ENCODE measurements around the gene RP9. TPM values are rescaled to one million over a fixed set of nuclear protein-coding genes. Genes with fewer than 3 reads are reported as not detected.

Gene RP9
- total RNA-seq, 2 donors from 2014 or later = 9.5 to 9.9 TPM

DNA sequence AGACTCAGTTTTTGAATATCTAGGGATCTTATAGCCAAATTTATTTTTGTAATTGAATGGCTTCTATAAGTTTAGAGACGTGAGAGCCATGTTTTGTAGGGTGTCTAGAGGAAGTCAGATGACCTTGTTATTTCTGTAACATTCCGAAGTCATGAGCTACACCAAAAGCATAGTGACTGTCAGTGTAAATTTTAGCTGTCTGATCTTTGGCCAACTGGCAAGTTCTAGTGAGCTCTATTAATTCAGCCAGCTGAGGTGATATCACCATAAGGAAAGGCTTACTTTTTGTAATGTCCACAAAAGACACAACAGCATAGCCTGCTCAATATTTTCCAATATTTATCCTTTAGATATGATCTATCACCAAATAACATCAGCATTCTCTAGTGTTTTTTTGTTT lies 36.7 kb downstream of the RP9 start:
- ATAC-seq = no peak
- intact Hi-C loops (cut with DNase I, micrococcal nuclease) = no loop called here
- no peak for DNase-seq

GRCh38 chr7:33070831-33071230 lies 38.4 kb downstream of the RP9 start:
- intact Hi-C loops (cut with DNase I, micrococcal nuclease) = no loop called here
- DNase-seq (no peak), ATAC-seq (no peak)

GRCh38 chr7:33070277-33070676 lies 38.9 kb downstream of the RP9 start:
- DNase-seq (no peak), ATAC-seq (no peak)
- intact Hi-C loops (cut with DNase I, micrococcal nuclease) = no loop called here

DNA sequence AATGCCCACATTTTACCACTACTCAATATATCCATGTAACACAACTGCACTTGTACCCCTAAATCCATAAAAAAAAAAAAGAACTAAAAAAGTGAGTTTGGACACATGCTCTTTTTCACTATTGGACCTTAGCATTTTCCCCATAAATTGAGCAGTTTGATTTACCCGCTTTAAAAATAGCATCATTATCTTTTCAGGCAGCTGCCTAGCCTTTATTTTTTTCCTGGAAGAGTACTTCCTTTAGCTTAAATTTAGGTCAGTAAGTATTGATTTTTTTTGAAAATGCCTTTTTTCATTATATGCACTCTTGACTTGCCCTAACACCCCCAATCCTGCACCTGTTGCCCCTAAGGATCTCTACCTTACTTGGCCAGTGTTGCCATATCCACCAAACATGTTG lies 41.3 kb downstream of the RP9 start:
- ATAC-seq (no peak), DNase-seq (no peak)
- intact Hi-C loops (cut with DNase I, micrococcal nuclease) = no loop called here

DNA sequence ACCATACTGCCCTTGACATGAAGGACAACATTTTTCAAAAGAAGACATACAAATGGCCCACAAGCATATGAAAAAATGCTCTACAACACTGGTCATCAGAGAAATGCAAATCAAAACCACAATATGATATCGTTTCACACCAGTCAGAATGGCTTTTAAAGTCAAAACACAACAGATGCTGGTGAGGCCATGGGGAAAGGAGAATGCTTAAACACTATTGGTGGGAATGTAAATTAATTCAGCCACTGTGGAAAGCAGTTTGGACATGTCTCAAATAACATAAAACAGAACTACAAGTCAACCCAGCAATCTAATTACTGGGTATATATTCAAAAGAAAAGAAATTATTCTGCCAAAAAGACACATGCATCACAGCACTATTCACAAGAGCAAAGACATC lies 42.4 kb downstream of the RP9 start:
- no peak for DNase-seq
- intact Hi-C loops (cut with DNase I, micrococcal nuclease) = no loop called here
- no peak for ATAC-seq

DNA sequence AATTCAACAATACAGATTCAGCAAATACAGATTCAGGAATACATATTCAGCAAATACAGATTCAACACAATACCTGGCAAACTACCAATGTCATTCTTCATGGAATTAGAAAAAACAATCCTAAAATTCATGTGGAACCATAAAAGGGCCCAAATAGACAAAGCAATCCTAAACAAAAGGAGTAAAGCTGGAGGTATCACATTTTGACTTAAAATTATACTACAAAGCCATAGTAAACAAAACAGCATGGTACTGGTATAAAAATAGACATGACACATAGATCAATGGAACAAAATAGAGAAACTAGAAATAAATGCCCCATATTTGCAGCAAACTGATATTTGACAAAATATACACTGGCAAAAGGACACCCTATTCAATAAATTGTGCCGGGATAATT lies 43.2 kb downstream of the RP9 start:
- DNase-seq = no peak
- intact Hi-C loops (cut with DNase I, micrococcal nuclease) = no loop called here
- ATAC-seq = no peak

GRCh38 chr7:33062782-33063443 lies 46.3 kb downstream of the RP9 start:
- ATAC-seq = peak; percentile 96
- intact Hi-C loops (cut with DNase I, micrococcal nuclease) = no loop called here

GRCh38 chr7:33062023-33062781 lies 47.0 kb downstream of the RP9 start, which contains the start of gene NT5C3A:
Gene NT5C3A, minus strand, starts transcription at chr7:33062776. Its CDS starts 71 bp downstream, at chr7:33062705.
- ATAC-seq (peak; percentile 42), DNase-seq (peak in 1 of 2 donors; percentile 67)
- intact Hi-C loops (cut with DNase I, micrococcal nuclease) = no loop called here

More at GRCh38 chr7:33062782-33063443, 46.3 kb downstream of the RP9 start:
- peak; percentile 93 for DNase-seq

- ATAC-seq (no peak), DNase-seq (no peak)
- intact Hi-C loops (cut with DNase I, micrococcal nuclease) = no loop called here
These were observed 47.8 kb downstream of the RP9 start for GRCh38 chr7:33061282-33061937.

GRCh38 chr7:33059635-33060034 lies 49.6 kb downstream of the RP9 start:
- DNase-seq = no peak
- intact Hi-C loops (cut with DNase I, micrococcal nuclease) = loop anchor here in 1 of 2 donors (10.0 kb wide), 1 partner anchor 115 kb away; no protein-coding TSS in a partner anchor

GRCh38 chr7:33055158-33055557 lies 54.0 kb downstream of the RP9 start:
- intact Hi-C loops (cut with DNase I, micrococcal nuclease) = loop anchor here in 1 of 2 donors (10.0 kb wide), 1 partner anchor 110 kb away; no protein-coding TSS in a partner anchor
- no peak for DNase-seq
- ATAC-seq = no peak

More at GRCh38 chr7:33059635-33060034, 49.6 kb downstream of the RP9 start:
- ATAC-seq = no peak

- DNase-seq (no peak), ATAC-seq (no peak)
- intact Hi-C loops (cut with DNase I, micrococcal nuclease) = loop anchor here in 1 of 2 donors (10.0 kb wide), 1 partner anchor 110 kb away; no protein-coding TSS in a partner anchor
These were observed 54.8 kb downstream of the RP9 start for GRCh38 chr7:33054261-33054964.

GRCh38 chr7:33053721-33054120 lies 55.5 kb downstream of the RP9 start:
- intact Hi-C loops (cut with DNase I, micrococcal nuclease) = loop anchor here in 1 of 2 donors (10.0 kb wide), 1 partner anchor 109 kb away; no protein-coding TSS in a partner anchor
- DNase-seq = no peak
- no peak for ATAC-seq

DNA sequence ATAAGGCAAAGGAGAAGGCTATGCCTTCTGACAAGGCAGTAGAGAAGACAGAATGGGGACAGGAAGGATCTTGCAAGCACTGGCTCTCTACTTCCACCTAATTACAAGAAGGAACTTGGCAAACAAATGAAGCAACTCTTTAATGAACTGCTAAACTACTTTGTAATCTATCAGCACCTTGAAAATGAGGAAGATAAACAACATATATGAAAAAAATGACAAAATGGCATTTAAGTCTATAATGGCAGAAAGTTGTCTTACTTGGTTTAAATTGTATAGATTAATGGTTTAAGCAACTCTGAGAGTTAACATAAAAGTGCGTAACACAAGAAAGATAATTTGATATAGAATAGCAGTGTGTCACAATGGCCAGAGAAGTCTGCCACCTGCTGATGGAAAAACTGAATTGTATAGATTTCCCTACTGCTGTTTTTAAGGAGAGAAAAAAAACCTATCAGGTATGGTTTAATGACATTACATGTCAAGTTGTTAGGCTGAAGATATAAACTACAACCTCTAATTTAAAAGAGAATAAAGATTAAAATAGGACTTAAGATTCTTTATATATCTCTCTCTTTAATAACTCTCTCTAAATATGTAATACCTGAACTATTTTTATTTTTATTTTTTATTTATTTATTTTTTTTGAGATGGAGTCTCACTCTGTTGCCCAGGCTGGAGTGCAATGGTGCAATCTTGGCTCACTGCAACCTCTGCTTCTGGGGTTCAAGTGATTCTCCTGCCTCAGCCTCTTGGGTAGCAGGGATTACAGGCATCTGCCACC lies 58.5 kb downstream of the RP9 start:
- DNase-seq (no peak), ATAC-seq (peak; percentile 88)
- intact Hi-C loops (cut with DNase I, micrococcal nuclease) = loop anchor here in 1 of 2 donors (10.0 kb wide), 1 partner anchor 106 kb away; no protein-coding TSS in a partner anchor

DNA sequence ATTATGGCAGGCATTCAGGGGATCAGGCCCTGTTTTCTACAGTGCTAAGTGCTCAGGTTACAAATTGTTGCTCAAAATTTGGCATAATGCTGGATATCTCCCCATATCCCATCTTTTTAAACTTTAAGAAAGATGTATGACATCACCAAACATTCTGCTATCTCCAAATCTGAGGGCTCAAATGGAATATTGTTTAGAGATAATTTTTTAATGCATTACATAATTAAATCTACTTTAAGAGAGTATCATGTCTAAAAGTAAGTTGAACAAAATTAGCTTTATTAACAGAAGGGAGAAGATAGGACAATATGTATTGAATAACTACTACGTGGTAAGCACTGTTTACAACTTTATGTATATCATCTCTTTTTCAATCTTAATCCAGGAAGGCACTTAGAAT lies 60.5 kb downstream of the RP9 start:
- intact Hi-C loops (cut with DNase I, micrococcal nuclease) = no loop called here
- DNase-seq (no peak), ATAC-seq (no peak)

DNA sequence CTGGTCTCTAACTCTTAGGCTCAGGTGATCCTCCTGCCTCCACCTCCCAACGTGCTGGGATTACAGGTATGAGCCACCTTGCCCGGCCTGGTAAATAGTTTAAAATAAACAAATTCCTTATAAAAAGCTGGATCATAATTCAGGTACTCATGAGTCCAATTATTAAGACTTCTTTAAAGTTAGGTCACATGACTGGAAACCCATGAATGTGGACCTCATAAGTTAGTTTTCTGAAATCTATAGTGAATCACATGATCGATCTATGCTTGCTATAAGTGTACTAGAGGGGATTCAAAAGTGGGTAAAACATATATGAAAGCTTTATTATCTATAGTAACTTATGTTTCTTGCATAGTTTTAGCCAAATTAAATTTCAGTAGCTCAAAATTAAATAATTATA lies 60.9 kb downstream of the RP9 start:
- intact Hi-C loops (cut with DNase I, micrococcal nuclease) = no loop called here
- ATAC-seq (no peak), DNase-seq (no peak)

DNA sequence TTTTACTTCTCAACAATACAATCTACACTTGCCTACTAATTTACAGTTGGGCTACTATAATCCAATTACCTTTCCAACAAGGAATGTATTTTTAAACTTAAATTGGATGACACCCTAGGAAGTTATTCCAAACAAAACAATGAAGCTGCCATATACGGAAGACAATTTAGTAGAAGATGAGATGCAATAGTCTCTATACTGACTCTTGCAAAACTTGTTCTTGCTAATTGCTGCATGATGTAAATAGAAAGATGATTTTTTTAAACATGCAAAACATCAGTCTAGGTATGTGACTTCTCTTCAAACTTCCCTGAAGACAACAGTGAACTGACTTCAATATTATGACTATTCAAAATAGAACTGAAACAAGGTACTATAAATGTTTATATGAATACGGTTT lies 64.2 kb downstream of the RP9 start:
- ATAC-seq = peak; percentile 33
- DNase-seq = no peak
- intact Hi-C loops (cut with DNase I, micrococcal nuclease) = no loop called here
